SU-DHL-6 (cell line): ENCODE results near the gene MAP3K7.

Experiments used
- H2AFZ ChIP-seq: fragments of 200-600 bp; sonication (generic); 2 replicates; pipeline ENCODE4 v1.6.1; 2014; ENCODE audit warnings: low read depth, mild to moderate bottlenecking, moderate library complexity, mixed read lengths, antibody characterized with exemption, low read length; ENCODE audit not compliant: severe bottlenecking
- H3F3A ChIP-seq: fragments of 200-600 bp; shearing (Covaris generic); 2 replicates; pipeline ENCODE4 v1.6.0; 2016; ENCODE audit warnings: antibody characterized with exemption, mild to moderate bottlenecking; ENCODE audit not compliant: insufficient read depth
- H3K27ac ChIP-seq: fragments of 200-600 bp; sonication (generic); 2 replicates; pipeline ENCODE4 v1.5.1; 2016; ENCODE audit warnings: low read depth, mild to moderate bottlenecking, low read length, moderate library complexity, mixed read lengths
- H3K27me3 ChIP-seq: fragments of 200-600 bp; sonication (generic), shearing (Covaris generic); 2 replicates; pipeline ENCODE4 v1.6.0; 2014; ENCODE audit warnings: mild to moderate bottlenecking, low read length
- H3K36me3 ChIP-seq: fragments of 200-600 bp; sonication (generic); 2 replicates; pipeline ENCODE4 v1.6.1; 2014; ENCODE audit warnings: mild to moderate bottlenecking, low read length, mixed read lengths
- H3K4me2 ChIP-seq: fragments of 300-600, 200-600 bp; shearing (Covaris generic), sonication (generic); 2 replicates; pipeline ENCODE4 v1.6.0; 2014; ENCODE audit warnings: low read length, low read depth, mild to moderate bottlenecking; ENCODE audit not compliant: poor library complexity, severe bottlenecking
- H3K4me3 ChIP-seq: fragments of 200-600 bp; sonication (generic); 2 replicates; pipeline ENCODE4 v1.5.1; 2014; ENCODE audit warnings: antibody characterized with exemption, low read length, mild to moderate bottlenecking, mixed read lengths; ENCODE audit not compliant: insufficient read depth, poor library complexity, severe bottlenecking
- H3K79me2 ChIP-seq: fragments of 200-600 bp; sonication (generic); 2 replicates; pipeline ENCODE4 v1.6.1; 2014; ENCODE audit warnings: mild to moderate bottlenecking, low read length, moderate library complexity; ENCODE audit not compliant: insufficient read depth
- H3K9ac ChIP-seq: fragments of 200-600 bp; sonication (generic); 2 replicates; pipeline ENCODE4 v1.7.0; 2014; ENCODE audit warnings: mild to moderate bottlenecking, low read length
- H3K9me2 ChIP-seq: fragments of 200-600 bp; sonication (generic); replicated peaks from 2 replicates; pipeline ENCODE4 v1.6.1; 2014; ENCODE audit warnings: low read length; ENCODE audit not compliant: insufficient read depth
- H3K9me3 ChIP-seq: fragments of 200-600 bp; sonication (generic); 2 replicates; pipeline ENCODE4 v1.6.1; 2014; ENCODE audit warnings: low read length, mixed read lengths; ENCODE audit not compliant: insufficient read depth
- H4K20me1 ChIP-seq: fragments of 200-600 bp; sonication (generic); 2 replicates; pipeline ENCODE4 v1.6.1; 2014; ENCODE audit warnings: low read depth, mild to moderate bottlenecking, antibody characterized with exemption, low read length, moderate library complexity, mixed read lengths
- CTCF ChIP-seq: fragments of 200-600 bp; sonication (generic); IDR thresholded peaks from one replicate; pipeline ENCODE4 v1.5.1; 2017; ENCODE audit warnings: antibody characterized with exemption, mild to moderate bottlenecking, low read length, moderate library complexity; ENCODE audit not compliant: insufficient read depth, poor library complexity, severe bottlenecking
- EZH2phosphoT487 ChIP-seq: fragments of 200-600 bp; sonication (generic), shearing (Covaris generic); conservative IDR thresholded peaks from 2 replicates; pipeline ENCODE4 v1.6.1; 2018; ENCODE audit warnings: mild to moderate bottlenecking, antibody characterized with exemption, low read length, moderate library complexity, mixed read lengths

MAP3K7 gene

GRCh38 chr6:90521955-90522354 is 64.9 kb downstream of the MAP3K7 start:
- H3K36me3 ChIP-seq: peaks cover 23% of the 10 kb centered on the region; the same call in 1 of the 2 replicates
- H3K9me2 ChIP-seq: no peaks in the 10 kb centered on the region
- no peak overlapping the region for H3K27ac ChIP-seq
- no peaks in the 10 kb centered on the region for H4K20me1 ChIP-seq
- H3K4me2 ChIP-seq: no peak overlapping the region
- no peaks in the 10 kb centered on the region; the same call in 1 of the 2 replicates for H3F3A ChIP-seq
- H3K9me3 ChIP-seq: no peaks in the 10 kb centered on the region
- H3K27me3 ChIP-seq: no peaks in the 10 kb centered on the region
- H3K79me2 ChIP-seq: no peaks in the 10 kb centered on the region
- H3K4me3 ChIP-seq: no peak overlapping the region
- no peak for TF ChIP-seq CTCF
- TF ChIP-seq EZH2phosphoT487: no peak
- H2AFZ ChIP-seq: no peak overlapping the region
- no peak overlapping the region for H3K9ac ChIP-seq

GRCh38 chr6:90516074-90516660 is 70.7 kb downstream of the MAP3K7 start:
- Histone ChIP-seq H2AFZ (no peak overlapping the region), H3K9ac (no peak overlapping the region), H3K27me3 (no peaks in the 10 kb centered on the region), H3K9me2 (no peaks in the 10 kb centered on the region), H4K20me1 (no peaks in the 10 kb centered on the region), H3K9me3 (no peaks in the 10 kb centered on the region), H3K27ac (no peak overlapping the region), H3F3A (no peaks in the 10 kb centered on the region; the same call in 1 of the 2 replicates), H3K4me2 (no peak overlapping the region), H3K4me3 (no peak overlapping the region), H3K79me2 (no peaks in the 10 kb centered on the region), H3K36me3 (peaks cover 47% of the 10 kb centered on the region; the same call in 1 of the 2 replicates)
- no peak for TF ChIP-seq CTCF
- no peak for TF ChIP-seq EZH2phosphoT487

- Histone ChIP-seq H3K36me3 (peaks cover 42% of the 10 kb centered on the region; the same call in 1 of the 2 replicates), H4K20me1 (no peaks in the 10 kb centered on the region), H3K9ac (no peak overlapping the region), H3K9me2 (no peaks in the 10 kb centered on the region), H2AFZ (no peak overlapping the region), H3K79me2 (no peaks in the 10 kb centered on the region), H3K4me2 (no peak overlapping the region), H3K27ac (no peak overlapping the region), H3K27me3 (no peaks in the 10 kb centered on the region), H3K9me3 (no peaks in the 10 kb centered on the region), H3K4me3 (no peak overlapping the region), H3F3A (no peaks in the 10 kb centered on the region; the same call in 1 of the 2 replicates)
- TF ChIP-seq CTCF (no peak), EZH2phosphoT487 (no peak)
These were observed 72.4 kb downstream of the MAP3K7 start for GRCh38 chr6:90514496-90514895.
